NOMO-1 (cell line): ENCODE data around the gene CFAP99.

Experiments used
- DNase-seq, 2 experiments: peaks; one replicate each; lab custom pipeline; 2025; ENCODE audit not compliant: unreplicated experiment in 2 of 2; lab: John Stamatoyannopoulos, UW

CFAP99 gene

DNA sequence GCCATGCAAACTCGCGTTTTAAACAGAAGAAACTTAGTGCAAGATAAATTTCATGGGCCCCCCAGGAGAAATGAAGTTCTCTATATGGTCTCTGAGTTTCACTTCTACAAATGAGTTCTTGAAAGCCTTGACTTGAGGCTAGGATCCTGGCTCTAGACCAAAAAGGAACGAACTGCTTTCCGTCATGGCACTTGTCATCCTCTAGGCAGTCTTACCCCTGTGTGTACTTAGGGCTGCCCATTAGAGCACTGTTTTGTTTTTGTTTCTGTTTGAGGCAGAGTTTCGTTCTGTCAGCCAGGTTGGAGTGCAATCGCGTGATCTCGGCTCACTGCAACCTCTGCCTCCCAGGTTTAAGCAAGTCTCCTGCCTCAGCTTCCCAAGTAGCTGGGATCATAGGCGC is 79.2 kb downstream of the CFAP99 start:
- DNase-seq, result peak; percentile 84 to 94

DNA sequence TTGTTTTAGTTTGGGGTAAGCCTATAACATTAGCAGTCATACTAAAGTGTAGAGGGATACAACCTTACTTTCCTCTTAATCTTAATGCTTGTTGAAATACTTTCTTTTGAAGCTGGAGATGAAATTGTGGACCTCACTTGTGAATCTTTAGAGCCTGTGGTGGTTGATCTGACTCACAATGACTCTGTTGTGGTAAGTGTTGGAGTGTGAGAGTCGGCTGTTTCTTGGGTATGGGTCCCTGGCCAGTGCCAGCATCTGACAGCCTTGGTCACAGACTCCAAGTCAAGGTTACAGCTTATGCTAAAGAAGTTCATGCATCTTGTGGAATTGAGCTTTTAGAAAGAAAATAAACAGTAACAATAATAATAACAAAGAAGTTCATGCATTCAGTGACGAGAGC is 81.8 kb downstream of the CFAP99 start:
- no peak for DNase-seq

DNA sequence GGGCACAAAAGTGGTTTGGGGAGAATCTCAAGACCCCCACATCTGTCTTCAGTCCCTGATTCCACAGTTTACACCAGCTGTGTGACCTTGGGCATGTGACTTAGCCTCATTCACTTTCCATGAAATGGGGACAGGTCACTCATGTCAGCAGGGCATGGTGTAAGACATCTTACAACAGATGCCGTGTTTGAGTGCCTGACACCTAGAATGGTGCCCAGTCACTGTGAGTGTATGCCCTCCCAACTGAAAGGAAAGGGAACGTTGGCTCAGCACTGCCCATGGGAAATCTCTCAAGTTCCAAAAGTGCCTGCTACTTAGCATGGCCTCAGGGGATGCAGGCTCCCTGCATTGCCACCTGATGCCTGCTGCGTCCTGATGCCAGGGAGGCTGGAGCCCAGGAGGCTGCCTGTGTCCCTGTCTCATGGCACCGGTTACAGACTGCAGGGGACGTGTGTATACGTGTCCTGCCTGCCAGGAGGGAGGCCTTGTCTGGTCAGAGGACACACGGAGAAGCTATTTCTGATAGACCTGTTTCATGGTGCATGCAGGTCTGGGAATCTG is 82.4 kb downstream of the CFAP99 start:
- no peak for DNase-seq

GRCh38 chr4:2503809-2504208 is 85.1 kb downstream of the CFAP99 start:
- no peak for DNase-seq

- DNase-seq, result no peak
Observed at GRCh38 chr4:2507259-2507658, 88.5 kb downstream of the CFAP99 start.

DNA sequence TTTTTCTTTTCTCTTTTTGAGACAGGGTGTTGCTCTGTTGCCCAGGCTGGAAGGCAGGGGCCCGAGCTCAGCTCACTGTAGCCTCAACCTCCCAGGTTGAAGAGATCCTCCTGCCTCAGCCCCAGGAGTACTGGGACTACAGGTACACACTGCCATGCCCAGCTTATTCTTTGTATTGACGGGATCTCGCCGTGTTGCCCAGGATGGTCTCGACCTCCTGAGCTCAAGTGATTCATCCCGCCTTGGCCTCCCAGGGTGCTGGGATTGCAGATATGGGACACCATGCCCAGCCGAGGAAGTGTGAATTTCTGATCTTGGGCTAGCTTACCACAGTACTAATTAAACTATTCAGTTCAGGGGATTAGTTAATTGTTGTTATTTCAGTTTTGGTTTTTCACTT is 89.1 kb downstream of the CFAP99 start:
- DNase-seq, result no peak

- DNase-seq, result no peak
Observed at GRCh38 chr4:2510351-2511259, 91.8 kb downstream of the CFAP99 start.

GRCh38 chr4:2511645-2512131 is 92.9 kb downstream of the CFAP99 start:
- DNase-seq, result no peak
